Right lung (tissue), 10 donors: Measurements from ENCODE around the gene BAG3. TPM values are rescaled to one million over a fixed set of nuclear protein-coding genes. Genes with fewer than 3 reads are reported as not detected.
A peak's percentile ranks its signal among the peaks of the same experiment; 100 is the strongest.
"Not testable (repeated sequence)": the region's sequence is repeated elsewhere in the genome, so short reads cannot be mapped to it uniquely, and the experiment has no call there.

ENCODE experiments used
- DNase-seq, 2 donors: peaks; one replicate each; pipeline ENCODE4 v3.0.0-alpha.2; 2013
- long read RNA-seq, 8 donors: transcript quantifications; one replicate each; lab custom pipeline, GENCODE V29; 2026
- polyA plus RNA-seq, 5 donors: library from polyadenylated mRNA; unstranded; fragments of 120-200 nt; gene quantifications; one replicate each; pipeline versions ENCODE4 v1.2.1 to v1.2.3, GENCODE V29; 2013; ENCODE audit warnings: inconsistent platforms in 1 of 5, low replicate concordance in 1 of 5; ENCODE audit not compliant: insufficient read length in 5 of 5, insufficient read depth in 1 of 5

Gene BAG3
- 10 to 100 TPM; 13.7 to 23.4 (median 16.6) TPM for polyA plus RNA-seq
- long read RNA-seq, donor 1, partial matches to known transcripts, result 19 of 23 reads
- long read RNA-seq, donor 1, other reads (novel, unspliced or antisense), result 0 of 23 reads
- long read RNA-seq, donor 2, partial matches to known transcripts, result 5 of 9 reads
- long read RNA-seq, donor 2, other reads (novel, unspliced or antisense), result 0 of 9 reads
- long read RNA-seq, donor 3, partial matches to known transcripts, result 0 of 4 reads
- long read RNA-seq, donor 3, other reads (novel, unspliced or antisense), result 0 of 4 reads
- long read RNA-seq, donor 4, partial matches to known transcripts, result 14 of 15 reads
- long read RNA-seq, donor 4, other reads (novel, unspliced or antisense), result 0 of 15 reads
- long read RNA-seq, donor 5, transcript BAG3-201 (4 exons, 2,571 nt), result major isoform, 12 of 12 reads
- long read RNA-seq, donor 5, partial matches to known transcripts, result 0 of 12 reads
- long read RNA-seq, donor 5, other reads (novel, unspliced or antisense), result 0 of 12 reads
- long read RNA-seq, donor 6, transcript BAG3-201 (4 exons, 2,571 nt), result major isoform, 7 of 32 reads
- long read RNA-seq, donor 6, partial matches to known transcripts, result 20 of 32 reads
- long read RNA-seq, donor 6, other reads (novel, unspliced or antisense), result 5 of 32 reads
- long read RNA-seq, donor 7, transcript BAG3-201 (4 exons, 2,571 nt), result major isoform, 9 of 9 reads
- long read RNA-seq, donor 7, partial matches to known transcripts, result 0 of 9 reads
- long read RNA-seq, donor 7, other reads (novel, unspliced or antisense), result 0 of 9 reads
- long read RNA-seq, donor 8, result 0 reads

GRCh38 chr10:119650692-119651513 lies at the start of gene BAG3:
BAG3 (plus strand) TSS chr10:119651380; CDS start chr10:119651676, 296 bp downstream.
- DNase-seq, result peak; percentile 84 to 86

GRCh38 chr10:119602241-119603095 lies 48.7 kb upstream of the BAG3 start:
- DNase-seq, result no peak

GRCh38 chr10:119604468-119604867 lies 46.7 kb upstream of the BAG3 start:
- DNase-seq, result no peak

- peak in 1 of 2 donors; percentile 19 for DNase-seq
These were observed 42.6 kb upstream of the BAG3 start for GRCh38 chr10:119608316-119609155.

GRCh38 chr10:119609516-119609915 lies 41.7 kb upstream of the BAG3 start:
- DNase-seq, result no peak

GRCh38 chr10:119611433-119611832 lies 39.7 kb upstream of the BAG3 start:
- no peak for DNase-seq

- DNase-seq, result no peak
These were observed 37.4 kb upstream of the BAG3 start for GRCh38 chr10:119613741-119614140.

- no peak for DNase-seq
These were observed 36.5 kb upstream of the BAG3 start for GRCh38 chr10:119614686-119615085.

- DNase-seq, result no peak
These were observed 34.2 kb upstream of the BAG3 start for GRCh38 chr10:119616882-119617570.

GRCh38 chr10:119619215-119619614 lies 32.0 kb upstream of the BAG3 start:
- no peak for DNase-seq

- not testable (repeated sequence) for DNase-seq
These were observed 31.4 kb upstream of the BAG3 start for GRCh38 chr10:119619811-119620210.

GRCh38 chr10:119620241-119621077 lies 30.7 kb upstream of the BAG3 start:
- no peak for DNase-seq

- no peak for DNase-seq
These were observed 30.1 kb upstream of the BAG3 start for GRCh38 chr10:119621078-119621384.

- DNase-seq, result no peak
These were observed 25.5 kb upstream of the BAG3 start for GRCh38 chr10:119625570-119626280.

- no peak for DNase-seq
These were observed 20.9 kb upstream of the BAG3 start for GRCh38 chr10:119630300-119630699.

GRCh38 chr10:119633538-119634218 lies 17.5 kb upstream of the BAG3 start:
- no peak for DNase-seq

- no peak for DNase-seq
These were observed 17.0 kb upstream of the BAG3 start for GRCh38 chr10:119634219-119634544.
